WTC11 (cell line): Measurements from ENCODE around the gene MMP11.

Experiments
- CTCF ChIP-seq: fragments of 200-600 bp; IDR thresholded peaks from 2 replicates; pipeline ENCODE4 v1.8.0; 2022; ENCODE audit warnings: antibody characterized with exemption
- E2F4 ChIP-seq: sonication (generic); formaldehyde crosslinking; IDR thresholded peaks from 2 replicates; pipeline ENCODE4 v1.8.1; 2022; ENCODE audit warnings: low read depth, mild to moderate bottlenecking, moderate library complexity, missing genetic modification reagents, borderline replicate concordance
- HMGXB4 ChIP-seq: sonication (generic); formaldehyde crosslinking; IDR thresholded peaks from 2 replicates; pipeline ENCODE4 v1.8.1; 2023; ENCODE audit warnings: mild to moderate bottlenecking, moderate library complexity, missing genetic modification reagents
- NR3C1 ChIP-seq: sonication (generic); formaldehyde crosslinking; conservative IDR thresholded peaks from 2 replicates; pipeline ENCODE4 v1.8.1; 2023; ENCODE audit warnings: low read depth, mild to moderate bottlenecking, missing genetic modification reagents
- PRDM15 ChIP-seq: sonication (generic); formaldehyde crosslinking; IDR thresholded peaks from 2 replicates; pipeline ENCODE4 v1.8.0; 2022; ENCODE audit warnings: missing genetic modification reagents
- RELA ChIP-seq: sonication (generic); formaldehyde crosslinking; IDR thresholded peaks from 2 replicates; pipeline ENCODE4 v1.8.1; 2022; ENCODE audit warnings: missing genetic modification reagents, mild to moderate bottlenecking, borderline replicate concordance
- SP1 ChIP-seq: sonication (generic); formaldehyde crosslinking; conservative IDR thresholded peaks from 2 replicates; pipeline ENCODE4 v1.8.1; 2022; ENCODE audit warnings: missing genetic modification reagents
- TCF7 ChIP-seq: sonication (generic); formaldehyde crosslinking; IDR thresholded peaks from 2 replicates; pipeline ENCODE4 v1.8.0; 2022; ENCODE audit warnings: mild to moderate bottlenecking, low read depth, missing genetic modification reagents, moderate library complexity

- no peak for TF ChIP-seq TCF7
- no peak for TF ChIP-seq CTCF
- no peak for TF ChIP-seq E2F4 (CRISPR knock-in tag)
- no peak for TF ChIP-seq HMGXB4 (CRISPR knock-in tag)
- no peak for TF ChIP-seq PRDM15
- no peak for TF ChIP-seq NR3C1 (CRISPR knock-in tag)
- TF ChIP-seq RELA (CRISPR knock-in tag), result no peak
- no peak for TF ChIP-seq SP1 (CRISPR knock-in tag)
These were observed 43.7 kb downstream of the MMP11 start for GRCh38 chr22:23816156-23816976.
